Skeletal muscle cell (primary cell): ENCODE data around the gene C1orf141.
"Not testable (repeated sequence)": the region's sequence is repeated elsewhere in the genome, so short reads cannot be mapped to it uniquely, and the experiment has no call there.

Experiments used
- DNase-seq: peaks from one replicate; pipeline ENCODE4 v3.0.0-alpha.2; 2010; ENCODE audit warnings: low read depth
- H3K4me3 ChIP-seq: 2 replicates; pipeline ENCODE4 v1.5.1; 2011; ENCODE audit warnings: low read depth, mild to moderate bottlenecking, control low read depth, low read length, moderate library complexity

C1orf141 gene

GRCh38 chr1:67146101-67146500, 11.3 kb upstream of the C1orf141 start:
- no peak for DNase-seq
- no peak overlapping the region for H3K4me3 ChIP-seq

- DNase-seq, result no peak
These were observed 9.9 kb upstream of the C1orf141 start for GRCh38 chr1:67144696-67145095.

GRCh38 chr1:67143966-67144365, 9.2 kb upstream of the C1orf141 start:
- no peak for DNase-seq
- H3K4me3 ChIP-seq, result no peak overlapping the region

More at GRCh38 chr1:67144696-67145095, 9.9 kb upstream of the C1orf141 start:
- H3K4me3 ChIP-seq, result no peak overlapping the region

GRCh38 chr1:67142931-67143330, 8.2 kb upstream of the C1orf141 start:
- no peak overlapping the region for H3K4me3 ChIP-seq
- no peak for DNase-seq

- DNase-seq, H3K4me3 ChIP-seq: not testable (repeated sequence)
These were observed 7.1 kb upstream of the C1orf141 start for GRCh38 chr1:67141832-67142231.

GRCh38 chr1:67140460-67140859, 5.7 kb upstream of the C1orf141 start:
- DNase-seq, result no peak
- H3K4me3 ChIP-seq, result no peak overlapping the region

GRCh38 chr1:67138813-67139499, 4.2 kb upstream of the C1orf141 start:
- no peak for DNase-seq
- no peak overlapping the region for H3K4me3 ChIP-seq

- H3K4me3 ChIP-seq, result no peak overlapping the region
- DNase-seq, result no peak
These were observed 2.6 kb upstream of the C1orf141 start for GRCh38 chr1:67137307-67137753.

GRCh38 chr1:67135354-67135753, 584 bp upstream of the C1orf141 start:
- DNase-seq, result peak; percentile 88
- no peak overlapping the region for H3K4me3 ChIP-seq

GRCh38 chr1:67133177-67133576, 1.6 kb downstream of the C1orf141 start:
- H3K4me3 ChIP-seq, result no peak overlapping the region
- DNase-seq, result no peak

GRCh38 chr1:67130673-67131072, 4.1 kb downstream of the C1orf141 start:
- DNase-seq, result no peak

GRCh38 chr1:67126974-67127373, 7.8 kb downstream of the C1orf141 start:
- H3K4me3 ChIP-seq, result no peak overlapping the region
- DNase-seq, result no peak

More at GRCh38 chr1:67130673-67131072, 4.1 kb downstream of the C1orf141 start:
- no peak overlapping the region for H3K4me3 ChIP-seq

- H3K4me3 ChIP-seq, result no peak overlapping the region
- DNase-seq, result no peak
These were observed 8.5 kb downstream of the C1orf141 start for GRCh38 chr1:67126111-67126746.

- no peak for DNase-seq
- H3K4me3 ChIP-seq, result no peak overlapping the region
These were observed 10.3 kb downstream of the C1orf141 start for GRCh38 chr1:67124455-67124854.

- no peak for DNase-seq
- no peak overlapping the region for H3K4me3 ChIP-seq
These were observed 13.7 kb downstream of the C1orf141 start for GRCh38 chr1:67120855-67121619.

GRCh38 chr1:67118646-67119045, 16.1 kb downstream of the C1orf141 start:
- no peak for DNase-seq
- H3K4me3 ChIP-seq, result no peak overlapping the region

- no peak overlapping the region for H3K4me3 ChIP-seq
- no peak for DNase-seq
These were observed 16.6 kb downstream of the C1orf141 start for GRCh38 chr1:67118191-67118590.

- no peak overlapping the region for H3K4me3 ChIP-seq
- no peak for DNase-seq
These were observed 20.6 kb downstream of the C1orf141 start for GRCh38 chr1:67114162-67114561.

GRCh38 chr1:67110352-67110751, 24.4 kb downstream of the C1orf141 start:
- no peak overlapping the region for H3K4me3 ChIP-seq
- no peak for DNase-seq

GRCh38 chr1:67105508-67105907, 29.3 kb downstream of the C1orf141 start:
- H3K4me3 ChIP-seq, result no peak overlapping the region

More at GRCh38 chr1:67105508-67105907, 29.3 kb downstream of the C1orf141 start:
- DNase-seq, result no peak
